ENCODE data around the gene LCE2A. TPM values are rescaled to one million over a fixed set of nuclear protein-coding genes. Genes with fewer than 3 reads are reported as not detected.
"Not testable (repeated sequence)": the region's sequence is repeated elsewhere in the genome, so short reads cannot be mapped to it uniquely, and the experiment has no call there.

The LCE2A gene
- total RNA-seq, 1 experiment from 2014 or later: not detected

DNA sequence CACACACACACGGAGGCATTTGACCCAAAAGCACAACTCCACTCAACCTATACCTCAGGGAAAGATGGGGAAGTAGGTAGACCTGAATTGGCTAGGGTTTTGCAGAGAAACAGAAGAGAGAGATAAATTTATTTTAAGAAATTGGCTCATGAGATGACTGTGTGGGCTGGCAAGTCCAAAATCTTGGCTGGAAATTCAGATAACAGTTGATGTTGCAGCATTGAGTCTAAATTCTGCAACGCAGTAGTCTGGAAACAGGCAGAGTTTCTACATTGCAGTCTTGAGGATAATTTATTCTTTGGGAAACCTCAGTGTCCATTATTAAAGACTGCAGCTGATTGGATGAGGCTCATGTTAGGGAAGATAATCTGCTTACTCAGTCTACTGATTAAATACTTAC lies 16.5 kb upstream of the LCE2A start:
- no peak overlapping the region for H3K4me3 Mint-ChIP-seq (ENCODE audit: unreplicated experiment)
- CTCF ChIA-PET: no interaction called here
- no peak overlapping the region for H3K4me3 ChIP-seq (ENCODE audit: low read depth, low read length)
- TF ChIP-seq, protein P1, sequence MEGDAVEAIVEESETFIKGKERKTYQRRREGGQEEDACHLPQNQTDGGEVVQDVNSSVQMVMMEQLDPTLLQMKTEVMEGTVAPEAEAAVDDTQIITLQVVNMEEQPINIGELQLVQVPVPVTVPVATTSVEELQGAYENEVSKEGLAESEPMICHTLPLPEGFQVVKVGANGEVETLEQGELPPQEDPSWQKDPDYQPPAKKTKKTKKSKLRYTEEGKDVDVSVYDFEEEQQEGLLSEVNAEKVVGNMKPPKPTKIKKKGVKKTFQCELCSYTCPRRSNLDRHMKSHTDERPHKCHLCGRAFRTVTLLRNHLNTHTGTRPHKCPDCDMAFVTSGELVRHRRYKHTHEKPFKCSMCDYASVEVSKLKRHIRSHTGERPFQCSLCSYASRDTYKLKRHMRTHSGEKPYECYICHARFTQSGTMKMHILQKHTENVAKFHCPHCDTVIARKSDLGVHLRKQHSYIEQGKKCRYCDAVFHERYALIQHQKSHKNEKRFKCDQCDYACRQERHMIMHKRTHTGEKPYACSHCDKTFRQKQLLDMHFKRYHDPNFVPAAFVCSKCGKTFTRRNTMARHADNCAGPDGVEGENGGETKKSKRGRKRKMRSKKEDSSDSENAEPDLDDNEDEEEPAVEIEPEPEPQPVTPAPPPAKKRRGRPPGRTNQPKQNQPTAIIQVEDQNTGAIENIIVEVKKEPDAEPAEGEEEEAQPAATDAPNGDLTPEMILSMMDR (IDR thresholded peaks at IDR 0.05; ENCODE audit: insufficient read depth in 1 of 2, low read depth in 1 of 2, low read length in 1 of 2, severe bottlenecking in 1 of 2, unreplicated experiment in 1 of 2): no peak
- POLR2A ChIA-PET: no interaction called here
- no peaks in the 10 kb centered on the region for H3K9me3 Mint-ChIP-seq (ENCODE audit: unreplicated experiment)
- no peaks in the 10 kb centered on the region for H3K9me3 ChIP-seq
- no peaks in the 10 kb centered on the region; the same call in 1 of the 2 replicates for H3K27me3 ChIP-seq (replicated peaks; ENCODE audit: control insufficient read depth, insufficient read depth, low read length)
- H3K36me3 ChIP-seq (ENCODE audit: control insufficient read depth, insufficient read depth, low read length): no peaks in the 10 kb centered on the region
- DNase-seq: no peak
- no peaks in the 10 kb centered on the region for H3K4me1 ChIP-seq
- H3K27me3 Mint-ChIP-seq (ENCODE audit: insufficient read depth, unreplicated experiment): peaks cover 11% of the 10 kb centered on the region
- no peak overlapping the region for H3K27ac Mint-ChIP-seq (ENCODE audit: unreplicated experiment)
- no peaks in the 10 kb centered on the region for H3K4me1 Mint-ChIP-seq (ENCODE audit: low read depth, unreplicated experiment)
- H3K36me3 Mint-ChIP-seq (ENCODE audit: insufficient read depth, unreplicated experiment): no peaks in the 10 kb centered on the region
- intact Hi-C loops (cut with micrococcal nuclease; ENCODE audit: unreplicated experiment): no loop called here
- BruUV-seq (replicated peaks): no TSS peak

DNA sequence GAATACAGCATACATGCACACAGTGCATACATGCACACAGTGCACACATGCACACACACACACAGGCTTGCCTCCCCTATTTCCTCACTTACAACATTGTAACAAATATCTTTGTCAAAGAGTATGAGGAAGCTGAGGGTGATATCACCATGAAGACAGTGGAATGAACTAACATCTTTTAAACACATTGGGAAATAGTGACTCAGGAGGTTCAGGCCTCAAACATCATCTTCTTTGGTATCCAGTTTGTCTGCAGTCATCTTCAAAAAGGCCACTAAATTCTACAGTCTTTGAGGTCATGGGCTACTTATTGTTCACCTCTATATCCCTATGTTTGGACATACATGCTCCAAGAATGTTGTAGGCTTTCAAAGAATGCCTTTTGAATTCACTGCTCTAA lies 14.3 kb upstream of the LCE2A start:
- intact Hi-C loops (cut with micrococcal nuclease; ENCODE audit: unreplicated experiment): no loop called here
- Mint-ChIP-seq H3K27me3 (ENCODE audit: insufficient read depth, unreplicated experiment) (peaks cover 13% of the 10 kb centered on the region), H3K4me3 (ENCODE audit: unreplicated experiment) (no peak overlapping the region), H3K36me3 (ENCODE audit: insufficient read depth, unreplicated experiment) (no peaks in the 10 kb centered on the region), H3K4me1 (ENCODE audit: low read depth, unreplicated experiment) (no peaks in the 10 kb centered on the region), H3K27ac (ENCODE audit: unreplicated experiment) (no peak overlapping the region), H3K9me3 (ENCODE audit: unreplicated experiment) (no peaks in the 10 kb centered on the region)
- no peak overlapping the region for H3K4me3 ChIP-seq (ENCODE audit: low read depth, low read length)
- BruUV-seq (replicated peaks): no TSS peak
- no peaks in the 10 kb centered on the region for H3K9me3 ChIP-seq
- no peak for DNase-seq
- no peaks in the 10 kb centered on the region; the same call in 1 of the 2 replicates for H3K27me3 ChIP-seq (replicated peaks; ENCODE audit: control insufficient read depth, insufficient read depth, low read length)
- POLR2A ChIA-PET: no interaction called here
- H3K4me1 ChIP-seq: no peaks in the 10 kb centered on the region
- TF ChIP-seq, protein P1 (IDR thresholded peaks at IDR 0.05; ENCODE audit: insufficient read depth in 1 of 2, low read depth in 1 of 2, low read length in 1 of 2, severe bottlenecking in 1 of 2, unreplicated experiment in 1 of 2): no peak
- no peaks in the 10 kb centered on the region for H3K36me3 ChIP-seq (ENCODE audit: control insufficient read depth, insufficient read depth, low read length)
- CTCF ChIA-PET: no interaction called here

DNA sequence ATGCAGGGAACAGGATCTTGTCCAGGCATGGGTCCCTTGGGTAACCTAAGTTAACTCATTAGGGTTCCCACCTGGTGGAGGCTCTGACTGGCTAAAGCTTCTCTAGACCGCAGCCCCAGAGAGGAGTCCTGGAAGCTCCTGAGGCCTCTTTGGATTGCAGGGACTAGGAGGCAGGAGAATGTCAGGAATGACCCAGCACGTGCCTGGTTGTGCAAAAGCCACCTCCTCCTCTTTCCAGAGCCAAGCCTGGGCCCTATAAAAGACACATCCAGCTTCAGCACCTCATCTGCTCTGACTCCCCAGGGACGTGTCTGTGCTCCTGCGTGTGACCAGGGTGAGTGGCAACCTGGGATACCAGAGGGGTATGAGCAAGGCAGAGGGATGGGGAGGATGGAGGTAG lies 12.3 kb upstream of the LCE2A start, which contains the start of gene LCE2B:
Gene LCE2B (plus strand): TSS at position 301 of the 400 bp plus-strand sequence. CDS start 721 bp downstream, outside the sequence.
- H3K4me1 ChIP-seq; H3K9me3 ChIP-seq; H3K9me3 Mint-ChIP-seq (ENCODE audit: unreplicated experiment); H3K4me1 Mint-ChIP-seq (ENCODE audit: low read depth, unreplicated experiment); BruUV-seq (replicated peaks); H3K4me3 ChIP-seq (ENCODE audit: low read depth, low read length); intact Hi-C loops (cut with micrococcal nuclease; ENCODE audit: unreplicated experiment); H3K4me3 Mint-ChIP-seq (ENCODE audit: unreplicated experiment); POLR2A ChIA-PET; H3K36me3 Mint-ChIP-seq (ENCODE audit: insufficient read depth, unreplicated experiment); CTCF ChIA-PET; H3K36me3 ChIP-seq (ENCODE audit: control insufficient read depth, insufficient read depth, low read length); DNase-seq; H3K27ac Mint-ChIP-seq (ENCODE audit: unreplicated experiment); H3K27me3 ChIP-seq (replicated peaks; ENCODE audit: control insufficient read depth, insufficient read depth, low read length): not testable (repeated sequence)
- peaks cover 20% of the 10 kb centered on the region for H3K27me3 Mint-ChIP-seq (ENCODE audit: insufficient read depth, unreplicated experiment)

DNA sequence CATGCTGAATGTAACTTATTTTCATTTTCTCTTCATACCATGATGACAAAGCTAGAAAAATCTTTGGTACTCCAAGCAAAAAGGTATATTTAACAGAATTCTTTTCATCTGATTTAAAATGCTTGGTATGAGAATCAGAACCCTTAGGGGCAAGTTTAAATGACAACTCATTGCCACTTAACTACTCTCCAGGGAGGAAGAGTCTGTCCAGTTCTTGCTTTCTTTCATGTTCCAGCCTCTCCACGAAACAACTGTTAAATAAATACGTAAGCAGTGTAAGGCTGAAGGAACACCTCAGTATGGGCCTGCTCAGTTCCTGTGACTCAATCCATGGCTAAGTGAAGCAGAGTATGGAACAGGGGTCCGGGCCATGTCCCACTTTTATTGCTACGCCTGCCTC lies 1.6 kb downstream of the LCE2A start:
- BruUV-seq (replicated peaks): no TSS peak
- no peaks in the 10 kb centered on the region for H3K9me3 ChIP-seq
- intact Hi-C loops (cut with micrococcal nuclease; ENCODE audit: unreplicated experiment): no loop called here
- H3K9me3 Mint-ChIP-seq (ENCODE audit: unreplicated experiment): no peaks in the 10 kb centered on the region
- no peaks in the 10 kb centered on the region for H3K4me1 Mint-ChIP-seq (ENCODE audit: low read depth, unreplicated experiment)
- no peaks in the 10 kb centered on the region for H3K4me1 ChIP-seq
- TF ChIP-seq, protein P1 (IDR thresholded peaks at IDR 0.05; ENCODE audit: insufficient read depth in 1 of 2, low read depth in 1 of 2, low read length in 1 of 2, severe bottlenecking in 1 of 2, unreplicated experiment in 1 of 2): no peak
- H3K36me3 ChIP-seq (ENCODE audit: control insufficient read depth, insufficient read depth, low read length): no peaks in the 10 kb centered on the region
- CTCF ChIA-PET: no interaction called here
- no peak overlapping the region for H3K27ac Mint-ChIP-seq (ENCODE audit: unreplicated experiment)
- H3K27me3 ChIP-seq (replicated peaks; ENCODE audit: control insufficient read depth, insufficient read depth, low read length): no peaks in the 10 kb centered on the region
- no peak for DNase-seq
- no peaks in the 10 kb centered on the region for H3K36me3 Mint-ChIP-seq (ENCODE audit: insufficient read depth, unreplicated experiment)
- H3K4me3 Mint-ChIP-seq (ENCODE audit: unreplicated experiment): no peak overlapping the region
- H3K27me3 Mint-ChIP-seq (ENCODE audit: insufficient read depth, unreplicated experiment): peaks cover 16% of the 10 kb centered on the region
- POLR2A ChIA-PET: no interaction called here
- no peak overlapping the region for H3K4me3 ChIP-seq (ENCODE audit: low read depth, low read length)
